ENCODE data around the gene MGAT5.

The MGAT5 gene

GRCh38 chr2:134305109-134305491 lies 51.2 kb downstream of the MGAT5 start:
- no peak for DNase-seq (ENCODE audit: low read depth in 2 of 2)

- DNase-seq (ENCODE audit: low read depth in 2 of 2) = no peak
Observed at GRCh38 chr2:134306521-134306920, 52.6 kb downstream of the MGAT5 start.

DNA sequence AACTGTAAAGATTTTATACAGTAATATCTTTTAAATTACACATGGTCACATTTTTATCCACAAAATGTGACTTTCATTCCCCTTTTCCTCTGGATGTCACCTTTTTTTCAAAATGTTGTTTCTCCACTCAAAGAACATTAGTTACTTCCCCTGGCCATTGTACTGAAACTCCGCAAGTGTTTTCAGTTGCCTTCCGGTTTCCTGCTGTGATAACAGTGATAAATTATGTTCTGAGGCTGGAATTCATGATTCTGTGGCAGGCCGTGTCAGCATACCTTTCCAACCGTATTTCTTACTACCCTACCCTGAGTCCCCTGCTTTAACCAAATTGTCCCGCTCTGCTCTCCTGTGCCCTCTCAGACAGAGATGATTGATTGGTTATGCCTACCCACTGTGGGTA lies 53.5 kb downstream of the MGAT5 start:
- no peak for DNase-seq (ENCODE audit: low read depth in 2 of 2)

DNA sequence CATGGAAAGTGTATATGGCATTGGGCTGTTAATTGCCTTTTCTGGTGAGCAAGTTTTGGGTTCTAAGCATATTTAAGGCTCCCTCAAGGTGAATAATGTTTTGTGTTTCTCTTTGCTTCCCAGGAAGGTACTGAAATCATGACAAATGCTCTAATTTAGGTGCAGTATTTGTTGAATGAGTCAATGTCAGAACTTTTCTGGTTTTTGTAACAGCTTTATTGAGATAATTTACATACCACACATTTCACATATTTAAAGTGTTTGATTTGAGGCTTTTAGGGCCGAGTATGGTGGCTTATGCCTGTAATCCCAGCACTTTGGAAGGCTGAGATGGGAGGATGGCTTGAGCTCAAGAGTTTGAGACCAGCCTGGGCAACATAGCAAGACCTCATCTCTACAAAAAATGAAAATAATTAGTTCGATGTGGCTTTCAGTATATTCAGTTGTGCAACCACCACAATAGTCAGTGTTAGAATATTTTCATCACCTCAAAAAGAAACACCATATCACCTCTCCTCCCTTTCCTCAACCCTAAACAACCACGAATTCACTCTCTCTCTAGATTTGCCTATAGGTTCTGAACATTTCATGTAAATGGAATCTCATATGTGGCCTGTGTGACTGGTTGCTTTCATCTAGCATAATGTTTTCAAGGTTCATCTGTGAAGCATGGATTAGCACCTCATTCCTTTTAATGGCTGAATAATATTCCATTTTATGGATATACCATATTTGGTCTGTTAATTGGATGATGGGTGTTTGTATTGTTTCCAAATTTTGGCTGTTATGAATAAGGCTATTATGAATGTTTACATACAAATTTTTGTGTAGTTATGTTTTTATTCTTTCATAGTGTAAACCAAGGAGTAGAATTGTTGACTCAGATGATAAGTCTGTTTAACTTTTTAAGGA lies 54.9 kb downstream of the MGAT5 start:
- DNase-seq (ENCODE audit: low read depth in 2 of 2) = no peak

DNA sequence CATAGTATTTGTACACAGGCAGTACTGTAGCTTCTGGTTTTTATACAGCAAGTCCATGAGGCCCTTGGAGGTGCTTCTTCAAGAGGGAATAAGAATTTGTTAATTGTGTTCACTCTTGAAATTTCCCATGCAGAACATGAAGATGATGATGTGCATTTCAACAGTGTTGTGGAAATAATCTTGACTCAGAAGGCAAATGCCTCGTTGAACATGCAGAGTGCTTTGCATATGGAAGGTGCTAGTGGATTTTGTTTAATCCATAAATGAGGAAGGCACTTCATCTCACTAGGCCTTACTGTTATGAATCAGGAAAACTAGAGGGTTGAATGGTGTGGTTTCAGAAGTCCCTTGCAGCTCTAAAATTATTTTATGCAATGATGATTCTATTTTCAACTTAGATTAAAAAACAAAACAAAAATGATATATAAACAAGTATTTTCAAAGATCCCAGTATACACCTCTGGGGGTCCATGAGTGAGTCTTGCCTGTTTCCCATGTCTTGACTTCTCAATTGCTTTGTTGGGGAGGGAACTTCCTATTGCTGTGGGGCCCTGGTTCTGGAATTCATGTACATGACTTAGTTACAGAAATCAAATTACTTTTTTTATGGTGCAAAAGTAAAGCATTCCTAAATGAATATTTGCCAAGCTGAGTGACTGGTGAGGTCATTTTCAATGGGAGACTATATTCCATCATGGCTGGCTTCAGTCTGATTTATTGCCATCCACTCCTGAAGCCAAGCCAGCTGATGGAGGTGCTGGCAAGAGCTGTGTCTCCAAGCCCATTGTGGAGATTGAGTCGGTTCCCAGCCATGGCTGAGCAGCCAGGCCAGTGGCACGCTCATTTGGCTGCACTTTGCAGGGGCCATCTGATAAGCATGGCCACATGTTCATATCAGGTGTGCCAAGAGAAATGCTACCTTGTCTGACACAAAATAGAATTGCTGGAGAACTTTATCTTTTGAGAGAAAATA lies 56.5 kb downstream of the MGAT5 start:
- DNase-seq (ENCODE audit: low read depth in 2 of 2) = no peak

- DNase-seq (ENCODE audit: low read depth in 2 of 2) = no peak
Observed at GRCh38 chr2:134312482-134312881, 58.6 kb downstream of the MGAT5 start.

- no peak for DNase-seq (ENCODE audit: low read depth in 2 of 2)
Observed at GRCh38 chr2:134314202-134314601, 60.3 kb downstream of the MGAT5 start.

- no peak for DNase-seq (ENCODE audit: low read depth in 2 of 2)
Observed at GRCh38 chr2:134314681-134315368, 61.0 kb downstream of the MGAT5 start.

- DNase-seq (ENCODE audit: low read depth in 2 of 2) = no peak
Observed at GRCh38 chr2:134315471-134315870, 61.6 kb downstream of the MGAT5 start.

DNA sequence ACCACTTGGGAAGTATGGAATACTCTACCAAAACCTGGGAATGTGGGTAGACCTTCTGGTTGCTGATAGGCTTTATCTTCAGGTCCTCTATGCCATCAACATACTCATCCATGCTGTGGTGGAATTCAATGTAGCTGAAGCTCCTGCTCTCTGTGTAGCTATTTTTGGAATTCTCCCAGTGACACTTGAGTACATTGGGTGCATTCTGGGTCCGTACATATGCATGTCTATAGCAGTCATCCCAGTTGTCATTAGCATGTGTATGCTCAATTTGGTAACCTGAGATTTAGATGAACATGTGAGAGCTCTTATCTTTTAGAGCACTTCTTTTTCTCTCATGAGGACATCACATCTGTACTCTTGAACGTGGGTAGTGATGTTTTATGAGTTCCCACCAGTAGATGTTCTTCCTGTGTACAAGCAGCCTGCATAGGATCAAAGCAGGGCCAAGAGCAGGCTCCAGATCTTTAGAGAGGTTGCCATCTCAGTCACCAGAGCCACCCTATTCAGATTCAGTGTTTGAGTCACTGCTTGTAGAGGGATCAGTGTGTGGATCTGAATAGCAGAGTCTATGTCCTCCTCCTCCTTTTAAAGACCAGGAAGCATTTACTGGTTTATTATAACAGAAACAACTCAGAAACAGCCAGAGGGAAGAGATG lies 65.9 kb downstream of the MGAT5 start:
- no peak for DNase-seq (ENCODE audit: low read depth in 2 of 2)

DNA sequence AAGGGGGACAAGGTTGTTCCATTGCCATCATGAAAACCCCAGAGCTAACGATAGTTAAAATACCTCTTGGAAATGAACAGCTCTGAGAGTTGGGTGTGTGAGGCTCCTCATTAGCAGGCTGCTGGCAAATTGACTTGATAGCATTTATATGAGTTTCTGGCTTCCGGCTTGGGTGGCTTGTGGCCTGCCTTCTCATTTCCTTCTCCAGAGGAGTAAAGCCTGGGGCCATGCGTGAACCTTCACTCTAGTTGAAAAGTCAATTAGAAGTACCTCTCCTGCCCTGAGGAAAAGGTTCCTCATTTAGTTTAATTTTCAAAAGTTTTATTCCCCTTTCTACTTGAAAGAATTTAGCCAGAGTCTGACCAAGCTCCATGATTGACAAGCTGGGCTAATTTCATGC lies 67.1 kb downstream of the MGAT5 start:
- no peak for DNase-seq (ENCODE audit: low read depth in 2 of 2)

- DNase-seq (ENCODE audit: low read depth in 2 of 2) = no peak
Observed at GRCh38 chr2:134323777-134324176, 69.9 kb downstream of the MGAT5 start.

DNA sequence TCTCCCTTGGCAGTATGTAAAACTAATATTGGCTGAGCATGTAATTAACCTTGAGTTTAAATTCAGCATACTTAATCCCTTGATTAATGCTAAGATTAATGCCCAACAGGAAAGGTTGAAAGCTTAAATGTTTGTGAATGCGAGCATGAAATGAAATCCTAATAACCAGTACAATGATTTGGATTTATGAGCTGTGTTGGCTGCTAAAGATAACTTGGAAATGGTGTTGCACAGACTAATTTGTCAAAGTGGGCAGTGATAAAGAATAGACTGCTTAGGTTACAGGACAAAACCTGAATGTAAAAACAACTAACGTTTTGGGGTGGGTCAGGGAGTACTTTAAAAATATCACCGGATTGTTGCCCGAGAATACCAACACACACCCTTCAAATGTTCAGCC lies 70.6 kb downstream of the MGAT5 start:
- DNase-seq (ENCODE audit: low read depth in 2 of 2) = no peak

DNA sequence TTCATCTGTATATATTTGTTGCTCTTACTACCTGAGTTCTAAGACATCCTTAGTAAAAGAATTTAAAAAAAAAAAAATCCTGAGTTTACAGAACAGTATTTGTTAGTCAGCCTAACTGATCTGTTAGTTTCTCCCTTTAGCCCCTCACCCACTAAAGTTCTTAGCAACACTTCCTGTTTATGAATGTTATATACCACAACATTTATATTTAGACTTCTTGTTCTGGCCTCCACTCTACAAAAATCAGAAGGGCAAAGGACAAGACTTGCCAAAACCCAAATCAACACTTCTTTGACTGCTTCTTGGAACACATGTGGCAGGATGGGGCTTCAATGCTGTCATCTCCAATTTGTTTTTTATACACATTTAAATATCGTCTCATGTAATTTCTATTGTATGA lies 71.1 kb downstream of the MGAT5 start:
- DNase-seq (ENCODE audit: low read depth in 2 of 2) = no peak

GRCh38 chr2:134325696-134326095 lies 71.8 kb downstream of the MGAT5 start:
- no peak for DNase-seq (ENCODE audit: low read depth in 2 of 2)

GRCh38 chr2:134327367-134327766 lies 73.5 kb downstream of the MGAT5 start:
- no peak for DNase-seq (ENCODE audit: low read depth in 2 of 2)

GRCh38 chr2:134331081-134331480 lies 77.2 kb downstream of the MGAT5 start:
- no peak for DNase-seq (ENCODE audit: low read depth in 2 of 2)

DNA sequence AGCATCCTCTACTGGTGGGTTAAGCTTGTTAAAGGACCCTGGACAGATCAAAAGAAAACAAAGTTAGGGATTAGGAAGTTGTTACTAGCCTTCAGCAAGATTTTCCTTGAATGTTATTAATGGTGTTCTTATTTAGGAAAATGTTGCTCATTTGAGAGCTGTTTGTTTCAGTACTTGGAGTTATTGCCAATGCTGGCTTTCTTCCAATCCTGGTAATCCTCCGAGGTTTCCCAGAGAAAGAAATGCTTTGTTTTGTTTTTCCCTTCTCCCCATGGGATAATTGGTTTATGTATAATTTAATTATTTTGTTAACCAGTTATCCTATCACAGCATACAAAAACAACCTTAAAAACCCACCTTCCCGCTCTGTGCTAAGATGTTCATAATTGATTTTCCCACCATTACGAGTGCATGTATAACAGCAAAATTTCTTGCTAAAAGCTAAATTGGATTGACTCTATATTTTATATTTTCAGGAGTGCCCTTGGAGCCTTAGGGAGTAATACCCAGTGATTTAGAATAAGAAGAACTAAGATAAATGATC lies 79.8 kb downstream of the MGAT5 start:
- DNase-seq (ENCODE audit: low read depth in 2 of 2) = no peak

- DNase-seq (ENCODE audit: low read depth in 2 of 2) = no peak
Observed at GRCh38 chr2:134334542-134335353, 80.9 kb downstream of the MGAT5 start.

DNA sequence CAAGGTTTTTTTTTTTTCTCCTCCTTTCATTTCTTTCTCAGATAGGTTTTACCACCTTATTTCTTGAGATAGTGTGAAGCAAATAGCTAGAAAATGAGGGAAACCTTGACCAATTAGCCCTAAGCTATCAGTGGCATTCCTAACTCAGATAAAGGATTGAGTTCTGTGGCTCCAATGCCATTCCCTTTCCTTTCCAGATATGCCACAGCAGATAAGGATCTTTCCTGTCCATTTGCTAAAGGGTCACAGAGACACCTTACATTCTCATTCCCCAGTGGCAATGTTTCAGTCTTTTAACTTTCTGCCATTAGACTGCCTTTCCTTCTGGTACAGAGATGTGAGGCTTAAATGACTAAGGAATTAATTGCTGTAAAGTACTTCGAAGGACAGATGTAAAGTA lies 81.7 kb downstream of the MGAT5 start:
- DNase-seq (ENCODE audit: low read depth in 2 of 2) = no peak

Data from stimulated activated CD4-positive, alpha-beta T cell treated with anti-CD3 and anti-CD28 coated beads, Interleukin-1b, Interleukin-23, amount 100 ng/mL, for 1 hour (primary cell).